COLO668 (cell line): ENCODE data around the gene ASZ1.

Source experiments
- DNase-seq: peaks from one replicate; lab custom pipeline; 2025; ENCODE audit not compliant: unreplicated experiment; lab: John Stamatoyannopoulos, UW

Gene ASZ1

DNA sequence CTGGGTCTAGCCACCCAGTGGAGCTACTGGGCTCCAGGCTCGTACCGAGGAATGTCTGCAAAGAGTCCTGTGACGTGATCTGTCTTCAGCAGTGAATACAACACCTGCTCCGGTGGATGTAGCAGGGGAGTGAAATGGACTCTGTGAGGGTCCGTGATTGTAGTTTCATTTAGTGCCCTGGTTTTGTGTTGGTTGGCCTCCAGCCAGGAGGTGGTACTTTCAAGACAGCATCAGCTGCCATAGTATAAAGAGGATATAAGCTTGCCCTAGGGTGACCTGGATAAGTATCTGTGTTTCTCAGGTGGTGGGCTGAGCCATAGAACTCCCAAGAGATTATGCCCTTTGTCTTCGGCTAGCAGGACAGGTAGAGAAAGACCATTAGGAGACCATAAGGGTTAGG lies 79.8 kb downstream of the ASZ1 start:
- no peak for DNase-seq

DNA sequence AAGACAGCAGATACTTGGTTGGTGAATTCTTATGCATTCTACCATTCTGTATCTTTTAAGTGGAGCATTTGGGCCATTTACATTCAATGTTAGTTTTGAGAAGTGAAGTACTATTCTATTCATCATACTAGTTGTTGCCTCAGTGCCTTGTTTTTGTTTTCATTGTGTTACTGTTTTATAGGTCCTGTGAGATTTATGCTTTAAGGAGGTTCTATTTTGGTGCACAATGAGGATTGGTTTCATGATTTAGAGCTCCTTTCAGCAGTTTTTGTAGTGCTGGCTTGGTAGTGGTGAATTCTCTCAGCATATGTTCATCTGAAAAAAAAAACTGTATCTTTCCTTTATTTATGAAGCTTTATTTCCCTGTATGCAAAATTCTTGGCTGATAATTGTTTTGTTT lies 81.1 kb downstream of the ASZ1 start:
- no peak for DNase-seq

GRCh38 chr7:117338020-117338419 lies 89.3 kb downstream of the ASZ1 start:
- DNase-seq = no peak

- DNase-seq = no peak
Observed at GRCh38 chr7:117333168-117333567, 94.1 kb downstream of the ASZ1 start.

DNA sequence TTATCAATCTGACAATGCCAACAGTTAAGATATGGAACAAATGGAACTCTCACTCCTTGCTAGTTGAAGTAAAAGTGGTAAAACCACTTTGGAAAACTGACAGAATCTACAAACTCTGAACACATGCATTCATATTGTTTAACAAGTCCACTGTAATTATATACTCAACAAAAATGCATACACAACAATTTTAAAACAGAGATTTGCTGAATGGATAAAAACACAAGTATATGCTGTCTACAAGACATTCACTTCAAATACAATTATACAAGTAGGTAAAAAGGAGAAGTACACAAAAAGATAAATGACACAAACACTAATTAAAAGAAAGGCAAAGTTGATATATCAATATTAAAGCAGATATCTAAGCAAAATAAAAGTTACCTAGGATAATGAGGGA lies 95.3 kb downstream of the ASZ1 start:
- DNase-seq = no peak

DNA sequence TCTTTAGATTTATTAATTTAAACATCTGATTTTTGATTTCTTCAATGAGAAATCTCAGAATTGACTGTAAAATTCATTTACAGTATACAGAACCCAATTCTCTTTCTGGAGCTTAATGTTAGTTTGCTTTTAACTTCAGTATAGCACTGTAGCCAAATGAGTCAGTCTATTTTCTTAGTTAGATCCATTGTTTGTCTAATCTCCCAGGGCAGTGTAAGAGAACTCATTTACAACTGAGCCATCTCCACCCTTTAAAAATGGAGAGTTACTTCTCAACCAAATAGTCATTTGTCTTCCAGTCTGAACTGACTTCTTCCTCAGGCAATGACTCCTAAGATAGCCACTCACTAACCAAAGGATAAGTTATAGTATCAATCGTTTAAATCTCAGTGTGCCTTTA lies 101.5 kb downstream of the ASZ1 start:
- DNase-seq = no peak

DNA sequence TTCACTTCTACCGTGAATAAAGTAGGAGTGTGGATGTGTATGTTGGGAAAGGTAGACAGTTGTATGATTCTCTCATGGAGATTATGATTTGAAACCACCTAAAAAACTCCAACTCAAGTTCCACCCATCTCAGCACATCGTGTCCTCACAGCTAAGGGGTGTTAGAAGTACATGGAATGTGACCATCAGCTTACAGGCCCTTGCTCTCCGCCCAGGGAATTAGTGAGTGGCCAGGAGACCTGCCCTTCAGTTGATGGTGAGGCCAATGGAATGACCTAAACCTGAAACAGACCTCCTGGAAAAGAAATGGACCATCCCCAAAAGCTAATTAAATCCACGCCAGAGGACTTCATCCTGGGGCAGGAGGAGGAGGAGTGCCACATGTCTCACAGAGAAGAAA lies 102.3 kb downstream of the ASZ1 start:
- DNase-seq = no peak

GRCh38 chr7:117323851-117324711 lies 103.2 kb downstream of the ASZ1 start:
- DNase-seq = peak; percentile 53

- DNase-seq = peak; percentile 44
Observed at GRCh38 chr7:117323305-117323850, 103.9 kb downstream of the ASZ1 start.

DNA sequence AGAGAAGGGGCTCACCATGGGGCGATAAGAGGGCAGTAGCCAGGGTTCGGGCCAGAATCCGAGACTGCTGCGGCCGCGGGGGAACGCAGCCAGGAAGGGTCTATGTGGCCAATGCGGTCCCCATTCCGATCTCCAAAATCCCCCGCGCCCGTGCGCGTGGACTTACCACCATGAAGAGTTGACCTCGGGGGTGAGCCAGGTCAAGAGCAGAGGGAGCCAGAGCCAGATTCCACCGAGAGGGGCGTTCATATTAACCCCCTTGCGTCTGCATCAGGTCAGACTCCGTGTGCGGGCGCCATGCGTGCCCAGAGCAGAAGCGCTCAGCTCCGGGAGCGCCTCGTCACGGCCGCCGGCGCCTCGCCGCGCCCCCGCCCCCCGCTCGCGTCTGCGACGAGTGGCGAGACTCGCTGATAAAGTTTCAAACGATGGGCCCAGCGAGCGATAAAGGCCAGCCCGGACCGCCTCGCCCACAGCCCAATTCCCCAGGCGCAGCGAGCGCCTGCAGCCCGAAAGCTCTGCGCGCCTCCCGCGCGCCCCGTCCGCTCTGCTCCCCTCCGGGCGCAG lies 104.5 kb downstream of the ASZ1 start, which contains the start of gene WNT2:
TSS of gene WNT2 (minus strand) at position 318 of the 564 bp plus-strand sequence. CDS start at position 249, 69 bp downstream.
- peak; percentile 54 for DNase-seq

DNA sequence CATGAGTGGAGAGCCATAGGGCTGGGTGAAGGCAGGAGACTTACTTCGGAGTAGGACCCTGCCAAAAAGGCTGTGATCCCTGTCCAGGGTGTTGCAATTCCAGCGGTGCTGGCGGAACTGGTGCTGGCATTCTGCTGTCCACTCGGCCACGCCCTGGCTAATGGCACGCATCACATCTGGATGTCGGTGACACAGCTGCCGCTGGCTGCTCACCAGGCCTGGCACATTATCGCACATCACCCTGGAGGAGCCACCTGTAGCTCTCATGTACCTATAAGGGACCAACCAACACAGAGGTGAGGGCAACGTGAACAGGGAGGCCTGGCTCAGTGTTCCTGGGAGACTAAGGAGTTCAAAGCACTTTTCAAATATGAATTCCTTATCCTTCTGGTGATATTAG lies 106.8 kb downstream of the ASZ1 start:
- DNase-seq = no peak

- DNase-seq = no peak
Observed at GRCh38 chr7:117319181-117319580, 108.1 kb downstream of the ASZ1 start.

- DNase-seq = no peak
Observed at GRCh38 chr7:117313582-117313981, 113.7 kb downstream of the ASZ1 start.
